Activated CD8-positive, alpha-beta T cell treated with anti-CD3 and anti-CD28 coated beads for 36 hours (primary cell): ENCODE data around the gene GRB10. TPM values are rescaled to one million over a fixed set of nuclear protein-coding genes. Genes with fewer than 3 reads are reported as not detected.

ENCODE experiments used
- ATAC-seq: fragments of 200-7000 bp; cut with Tn5 transposase; one replicate; pipeline ENCODE4 v1.10.0; 2021; ENCODE audit warnings: mild to moderate bottlenecking, moderate library complexity
- CTCF ChIA-PET: fragments of 350-600 bp; sonication (Branson Sonifier 250); formaldehyde crosslinking; loops from one replicate; lab custom pipeline; 2021; ENCODE audit warnings: antibody characterized with exemption; lab: Charles Lee
- POLR2A ChIA-PET: fragments of 350-600 bp; sonication (Branson Sonifier 250); formaldehyde crosslinking; loops from one replicate; lab custom pipeline; 2021; ENCODE audit warnings: antibody characterized with exemption; lab: Charles Lee
- DNase-seq: peaks from one replicate; pipeline ENCODE4 v3.0.0-alpha.2; 2020
- H3K27ac Mint-ChIP-seq: one replicate; pipeline ENCODE4 v1.8.0; 2021; ENCODE audit warnings: mild to moderate bottlenecking, mixed read lengths
- H3K27me3 Mint-ChIP-seq: one replicate; pipeline ENCODE4 v1.8.0; 2021; ENCODE audit warnings: mixed read lengths
- H3K36me3 Mint-ChIP-seq: one replicate; pipeline ENCODE4 v1.8.0; 2021; ENCODE audit warnings: low read depth, mixed read lengths
- H3K4me1 Mint-ChIP-seq: one replicate; pipeline ENCODE4 v1.8.0; 2021; ENCODE audit warnings: low read depth, mixed read lengths
- H3K4me3 Mint-ChIP-seq: one replicate; pipeline ENCODE4 v1.8.0; 2021; ENCODE audit warnings: mild to moderate bottlenecking, moderate library complexity, mixed read lengths
- H3K9me3 Mint-ChIP-seq: one replicate; pipeline ENCODE4 v1.8.0; 2021; ENCODE audit warnings: mixed read lengths
- intact Hi-C: fragments of 100-400 bp; cut with micrococcal nuclease; formaldehyde crosslinking; loops from one replicate; pipeline ENCODE4 v1.10.0; 2022
- total RNA-seq, 2 experiments: library from RNA; stranded (reverse); gene quantifications; one replicate each; pipeline ENCODE4 v1.2.3, GENCODE V29; 2021
- TF ChIP-seq, protein P1 (sequence below): fragments of 200-600 bp; IDR thresholded peaks from one replicate; pipeline ENCODE4 v1.8.0; 2022; ENCODE audit warnings: antibody characterized with exemption, mild to moderate bottlenecking

Gene GRB10
- total RNA-seq, 2 experiments from 2014 or later = 5.6 to 6.9 TPM

DNA sequence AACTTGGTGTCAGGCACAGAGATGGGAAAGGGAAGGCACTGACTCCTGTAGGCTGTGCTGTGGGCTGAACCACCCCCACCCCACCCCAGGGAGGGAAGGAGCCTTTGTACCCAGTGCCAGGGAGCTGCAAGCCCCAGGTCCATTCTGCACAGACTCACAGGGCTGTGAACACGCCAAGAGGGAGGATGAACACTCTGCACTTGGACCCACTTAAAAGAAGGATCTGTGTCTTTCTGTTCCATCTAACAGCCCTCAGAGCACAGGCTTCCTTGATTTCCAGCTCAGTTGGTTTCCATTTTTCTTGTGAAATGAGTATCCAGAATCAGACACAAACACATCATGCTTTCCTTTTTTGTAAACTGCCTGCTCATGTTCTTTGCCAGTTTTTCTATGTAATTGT lies 84.9 kb downstream of the GRB10 start:
- ATAC-seq (no peak), DNase-seq (no peak)
- Mint-ChIP-seq H3K9me3 (no peaks in the 10 kb centered on the region), H3K36me3 (no peaks in the 10 kb centered on the region), H3K4me1 (peaks cover 11% of the 10 kb centered on the region), H3K27ac (no peak overlapping the region), H3K27me3 (no peaks in the 10 kb centered on the region), H3K4me3 (no peak overlapping the region)
- intact Hi-C loops = no loop called here
- TF ChIP-seq, protein P1, sequence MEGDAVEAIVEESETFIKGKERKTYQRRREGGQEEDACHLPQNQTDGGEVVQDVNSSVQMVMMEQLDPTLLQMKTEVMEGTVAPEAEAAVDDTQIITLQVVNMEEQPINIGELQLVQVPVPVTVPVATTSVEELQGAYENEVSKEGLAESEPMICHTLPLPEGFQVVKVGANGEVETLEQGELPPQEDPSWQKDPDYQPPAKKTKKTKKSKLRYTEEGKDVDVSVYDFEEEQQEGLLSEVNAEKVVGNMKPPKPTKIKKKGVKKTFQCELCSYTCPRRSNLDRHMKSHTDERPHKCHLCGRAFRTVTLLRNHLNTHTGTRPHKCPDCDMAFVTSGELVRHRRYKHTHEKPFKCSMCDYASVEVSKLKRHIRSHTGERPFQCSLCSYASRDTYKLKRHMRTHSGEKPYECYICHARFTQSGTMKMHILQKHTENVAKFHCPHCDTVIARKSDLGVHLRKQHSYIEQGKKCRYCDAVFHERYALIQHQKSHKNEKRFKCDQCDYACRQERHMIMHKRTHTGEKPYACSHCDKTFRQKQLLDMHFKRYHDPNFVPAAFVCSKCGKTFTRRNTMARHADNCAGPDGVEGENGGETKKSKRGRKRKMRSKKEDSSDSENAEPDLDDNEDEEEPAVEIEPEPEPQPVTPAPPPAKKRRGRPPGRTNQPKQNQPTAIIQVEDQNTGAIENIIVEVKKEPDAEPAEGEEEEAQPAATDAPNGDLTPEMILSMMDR = no peak
- ChIA-PET POLR2A (no interaction called here), CTCF (interaction anchor here (0.7 to 1.1 kb wide), 4 partner anchors 19 to 465 kb away, joined by 3 to 4 read pairs (median 4); no protein-coding TSS in a partner anchor)

DNA sequence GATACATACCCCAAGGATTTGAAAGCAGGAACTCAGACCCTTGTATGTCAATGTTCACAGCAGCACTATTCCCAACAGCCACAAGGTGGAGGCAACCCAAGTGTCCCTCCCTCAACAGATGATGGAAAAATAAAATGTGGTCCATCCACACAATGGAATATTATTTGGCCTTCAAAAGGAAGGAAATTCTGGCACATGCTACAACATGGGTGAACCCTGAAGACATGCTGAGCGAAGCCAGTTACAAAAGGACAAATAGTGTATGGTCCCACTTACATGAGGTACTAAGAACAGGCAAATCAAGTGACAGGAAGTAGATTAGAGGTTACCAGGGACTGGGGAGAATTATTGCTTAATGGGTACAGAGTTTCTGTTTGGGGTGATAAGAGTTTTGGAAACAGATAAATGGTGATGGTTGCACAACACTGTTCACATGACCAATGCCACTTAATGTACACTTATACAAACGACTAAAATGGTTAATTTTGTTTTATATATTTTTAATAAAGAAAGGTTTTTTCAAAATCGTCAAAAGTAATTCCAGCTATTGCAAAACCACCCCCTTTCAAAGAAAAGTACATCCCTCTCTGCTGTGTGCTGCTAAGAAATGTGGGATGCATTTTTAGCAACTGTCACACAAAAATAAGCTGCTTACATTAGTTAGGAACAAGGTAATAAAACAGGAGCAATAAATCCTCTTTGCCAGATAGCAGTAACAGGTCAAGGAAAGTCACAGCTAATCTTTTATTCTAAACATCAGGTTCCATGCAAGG lies 85.7 kb downstream of the GRB10 start:
- ATAC-seq (peak; percentile 51), DNase-seq (peak; percentile 31)
- H3K27ac Mint-ChIP-seq = no peak overlapping the region
- H3K9me3 Mint-ChIP-seq = no peaks in the 10 kb centered on the region
- TF ChIP-seq, protein P1 = peak; percentile 63
- no peaks in the 10 kb centered on the region for H3K27me3 Mint-ChIP-seq
- CTCF ChIA-PET = interaction anchor here (0.7 to 1.4 kb wide), 5 partner anchors 10 to 466 kb away, joined by 3 to 4 read pairs (median 3); no protein-coding TSS in a partner anchor
- intact Hi-C loops = no loop called here
- H3K4me3 Mint-ChIP-seq = no peak overlapping the region
- POLR2A ChIA-PET = no interaction called here
- no peaks in the 10 kb centered on the region for H3K36me3 Mint-ChIP-seq
- H3K4me1 Mint-ChIP-seq = peaks cover 11% of the 10 kb centered on the region

DNA sequence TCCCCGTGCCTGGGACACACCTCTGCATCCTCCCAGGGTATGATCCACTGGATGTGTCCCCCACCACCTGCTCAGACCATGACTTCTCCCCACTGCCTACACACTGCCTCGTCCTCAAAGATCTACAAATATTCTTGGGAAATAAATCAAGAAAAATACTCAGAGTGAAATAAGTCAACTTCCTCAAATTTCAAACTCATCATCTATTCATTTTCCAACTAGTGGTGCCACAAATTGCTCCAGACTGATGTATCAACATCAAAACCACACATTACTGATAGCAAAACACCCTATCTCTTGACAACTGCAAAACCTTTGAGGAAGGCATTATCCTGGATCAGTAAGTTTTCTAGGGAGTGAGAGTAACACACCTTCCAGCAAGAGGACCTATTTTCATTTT lies 87.7 kb downstream of the GRB10 start:
- Mint-ChIP-seq H3K27me3 (no peaks in the 10 kb centered on the region), H3K27ac (no peak overlapping the region), H3K36me3 (no peaks in the 10 kb centered on the region), H3K4me1 (peaks cover 8% of the 10 kb centered on the region), H3K9me3 (no peaks in the 10 kb centered on the region), H3K4me3 (no peak overlapping the region)
- TF ChIP-seq, protein P1 = no peak
- intact Hi-C loops = no loop called here
- ChIA-PET POLR2A (no interaction called here), CTCF (no interaction called here)
- ATAC-seq (no peak), DNase-seq (no peak)

DNA sequence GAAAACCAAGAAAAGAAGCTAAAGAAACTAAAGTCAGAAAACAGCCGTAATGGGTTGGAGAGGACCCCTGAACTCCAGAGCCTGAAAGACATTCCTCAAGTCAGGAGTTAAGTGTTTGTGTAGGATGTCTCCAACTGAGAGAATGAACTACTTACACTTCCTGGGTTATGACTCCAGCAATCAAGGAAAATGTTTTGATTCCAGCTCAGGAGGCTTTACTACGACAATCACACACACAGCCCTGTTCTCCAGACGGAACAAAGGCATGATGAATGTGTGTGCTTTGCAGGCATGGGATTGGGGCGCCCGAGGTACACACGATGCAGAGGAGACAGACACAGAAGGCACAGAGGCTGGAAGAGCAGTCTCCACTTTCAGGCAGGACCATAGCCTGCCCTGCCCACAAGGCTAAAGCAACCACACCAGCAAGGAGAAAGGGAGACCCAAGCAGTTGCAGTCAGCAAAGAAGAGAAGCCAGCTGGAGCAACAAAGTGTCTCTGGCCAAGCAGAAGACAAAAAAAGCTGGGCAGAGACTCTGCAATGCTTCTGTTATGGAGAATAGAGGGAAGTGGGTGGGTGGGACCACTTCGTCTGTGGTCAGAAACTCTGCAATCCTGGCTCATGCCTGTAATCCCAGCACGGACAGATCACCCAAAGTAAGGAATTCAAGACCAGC lies 89.1 kb downstream of the GRB10 start:
- Mint-ChIP-seq H3K36me3 (no peaks in the 10 kb centered on the region), H3K27ac (no peak overlapping the region), H3K9me3 (no peaks in the 10 kb centered on the region), H3K4me1 (peaks cover 6% of the 10 kb centered on the region), H3K27me3 (no peaks in the 10 kb centered on the region), H3K4me3 (no peak overlapping the region)
- ATAC-seq (no peak), DNase-seq (no peak)
- POLR2A ChIA-PET = no interaction called here
- TF ChIP-seq, protein P1 = no peak
- intact Hi-C loops = no loop called here
- CTCF ChIA-PET = no interaction called here

DNA sequence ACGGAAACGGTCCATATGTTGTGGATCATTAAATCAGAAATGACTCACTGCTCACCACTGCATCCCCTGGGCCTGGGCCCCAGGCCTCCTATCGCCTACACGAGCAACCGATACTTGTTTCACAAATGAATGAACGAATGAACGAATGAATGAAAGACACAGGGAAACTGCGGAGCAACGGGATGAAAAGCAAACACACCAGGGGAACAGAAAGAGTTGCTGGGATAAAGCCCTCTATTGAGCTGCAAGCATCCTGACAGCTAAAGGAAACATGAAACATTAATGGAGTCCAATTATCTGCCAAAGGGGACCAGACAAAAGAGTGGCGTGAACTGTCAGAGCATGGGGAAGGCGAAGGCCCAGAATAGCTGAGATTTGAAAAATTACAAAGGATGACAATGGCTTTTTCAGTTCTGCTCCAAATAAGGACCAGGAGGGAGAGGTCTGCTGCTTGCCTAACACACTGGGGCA lies 92.1 kb downstream of the GRB10 start:
- no peaks in the 10 kb centered on the region for H3K4me1 Mint-ChIP-seq
- no peak overlapping the region for H3K27ac Mint-ChIP-seq
- no peaks in the 10 kb centered on the region for H3K36me3 Mint-ChIP-seq
- intact Hi-C loops = no loop called here
- TF ChIP-seq, protein P1 = no peak
- no peaks in the 10 kb centered on the region for H3K9me3 Mint-ChIP-seq
- POLR2A ChIA-PET = no interaction called here
- CTCF ChIA-PET = interaction anchor here (1.2 kb wide), 1 partner anchor 472 kb away, joined by 3 read pairs; no protein-coding TSS in a partner anchor
- H3K27me3 Mint-ChIP-seq = no peaks in the 10 kb centered on the region
- H3K4me3 Mint-ChIP-seq = no peak overlapping the region
- DNase-seq (no peak), ATAC-seq (no peak)
